GM12873 (cell line): ENCODE results near the gene ARSI.

Experiments
- CTCF ChIP-seq: IDR thresholded peaks from 2 replicates; pipeline ENCODE4 v1.5.1; 2012; ENCODE audit warnings: low read depth, mild to moderate bottlenecking, moderate library complexity, low read length, control low read depth; ENCODE audit not compliant: insufficient read depth; ENCODE audit errors: missing control alignments

ARSI gene

GRCh38 chr5:150305557-150305956 is 2.9 kb upstream of the ARSI start:
- TF ChIP-seq CTCF, result no peak

DNA sequence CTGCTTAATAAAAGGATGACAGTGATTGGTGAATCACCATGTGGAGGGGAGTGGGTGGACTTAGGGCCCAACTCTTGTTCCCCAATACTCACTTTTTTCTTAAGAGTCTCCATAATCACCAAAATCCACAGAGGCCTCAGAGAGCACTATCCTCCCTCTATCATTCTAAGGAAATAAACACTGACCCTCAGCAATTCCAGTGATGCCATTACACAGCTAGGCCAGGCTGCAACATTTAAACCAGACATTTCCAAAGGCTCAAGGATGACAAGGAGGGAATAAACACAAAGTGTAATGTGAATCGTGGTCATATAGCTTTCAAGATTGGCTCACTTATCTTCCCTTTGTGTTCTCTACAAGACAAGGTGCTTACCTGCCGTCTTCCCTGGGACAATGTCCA is 2.4 kb upstream of the ARSI start:
- TF ChIP-seq CTCF, result no peak

GRCh38 chr5:150304481-150305081 is 1.9 kb upstream of the ARSI start:
- TF ChIP-seq CTCF, result no peak

GRCh38 chr5:150303660-150304386 is 1.1 kb upstream of the ARSI start:
- no peak for TF ChIP-seq CTCF

- no peak for TF ChIP-seq CTCF
Observed at GRCh38 chr5:150303070-150303615, 438 bp upstream of the ARSI start.

GRCh38 chr5:150301901-150302300 is 804 bp downstream of the ARSI start:
- TF ChIP-seq CTCF, result no peak

DNA sequence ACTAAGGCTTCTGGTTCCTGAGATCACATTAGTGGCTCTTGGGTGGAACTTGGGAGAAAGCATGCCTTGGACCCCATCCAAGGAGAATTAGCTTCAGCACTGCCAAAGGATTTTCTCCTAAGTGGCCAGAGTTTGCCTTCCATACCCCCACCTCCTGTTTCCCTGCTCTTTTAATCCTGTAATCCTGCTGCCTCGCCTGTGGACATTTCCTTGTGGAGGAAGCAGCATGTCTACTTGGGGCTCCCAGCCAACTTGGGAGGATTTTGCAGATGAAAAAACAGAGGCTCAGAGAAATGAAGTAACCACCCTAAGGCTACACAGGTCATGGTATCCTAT is 1.6 kb downstream of the ARSI start:
- TF ChIP-seq CTCF, result no peak
